Hindlimb muscle (tissue), 1 donor: ENCODE data around the gene FAM131C. TPM values are rescaled to one million over a fixed set of nuclear protein-coding genes. Genes with fewer than 3 reads are reported as not detected.
"Not testable (repeated sequence)": the region's sequence is repeated elsewhere in the genome, so short reads cannot be mapped to it uniquely, and the experiment has no call there.

Experiments used
- DNase-seq: peaks from one replicate; pipeline ENCODE4 v3.0.0-alpha.2; 2013
- polyA plus RNA-seq: library from polyadenylated mRNA; unstranded; fragments of 120-200 nt; gene quantifications from one replicate; pipeline ENCODE4 v1.2.1, GENCODE V29; 2013; ENCODE audit not compliant: insufficient read length

Gene FAM131C
- polyA plus RNA-seq, 1 donor: not detected

DNA sequence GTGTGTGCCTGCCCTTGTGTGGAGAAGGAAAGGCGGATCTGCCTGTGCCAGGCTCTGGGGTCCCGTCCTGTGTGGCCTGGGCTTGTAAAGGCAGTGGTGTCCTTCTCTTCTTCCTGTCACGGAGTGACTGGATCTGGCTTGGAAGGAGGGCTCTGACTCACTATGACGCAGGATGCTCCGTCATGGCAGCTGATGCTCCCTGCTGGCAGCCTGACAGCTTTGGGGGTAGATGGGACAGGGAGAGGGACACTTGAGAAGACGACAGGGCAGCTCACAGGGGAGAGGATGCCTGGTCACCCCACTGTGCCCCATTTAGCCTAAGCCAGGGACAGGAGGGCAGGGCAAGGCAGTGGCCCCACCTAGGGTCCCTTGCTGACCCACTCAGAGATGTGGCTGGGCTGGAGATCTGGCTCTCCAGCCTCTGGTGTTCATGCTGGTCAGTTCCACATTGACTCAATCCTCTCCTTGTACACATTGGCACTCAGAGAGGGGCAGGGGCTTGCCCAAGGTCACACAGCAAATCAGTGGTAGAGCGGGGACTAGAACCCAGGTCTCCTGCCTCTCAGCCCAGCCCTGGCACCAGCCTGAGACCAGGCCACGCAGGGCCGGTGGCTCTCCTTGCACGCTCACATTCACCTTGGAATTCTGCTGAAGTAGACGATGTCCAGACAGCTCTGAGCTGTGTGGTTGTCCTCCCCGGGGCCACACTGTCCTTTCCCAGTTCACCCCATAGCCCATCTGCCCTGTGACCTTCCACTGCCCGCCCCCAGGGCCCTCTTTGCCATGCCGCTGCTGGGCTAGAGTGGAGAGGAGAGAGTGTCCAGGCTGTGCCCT lies 2.8 kb upstream of the FAM131C start:
- DNase-seq: no peak

- no peak for DNase-seq
These were observed 2.0 kb upstream of the FAM131C start for GRCh38 chr1:16075337-16076030.

DNA sequence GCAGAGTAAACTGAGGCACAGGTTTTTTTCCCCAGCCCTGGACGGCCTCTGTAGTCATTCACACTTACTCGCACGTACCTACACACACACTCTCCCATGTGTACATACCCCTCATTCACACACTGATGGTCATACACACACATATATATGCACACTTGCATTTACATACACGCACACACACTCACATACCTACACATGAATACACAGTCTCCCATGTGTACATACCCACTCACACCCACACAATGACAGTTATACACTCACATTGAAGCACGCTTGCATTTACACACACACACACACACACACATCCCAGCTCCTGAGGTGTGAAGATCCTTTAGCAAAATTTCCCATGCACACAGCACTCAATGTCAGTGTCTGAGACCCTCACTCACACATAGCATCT lies 766 bp upstream of the FAM131C start:
- no peak for DNase-seq

- no peak for DNase-seq
These were observed 601 bp downstream of the FAM131C start for GRCh38 chr1:16072616-16073484.

DNA sequence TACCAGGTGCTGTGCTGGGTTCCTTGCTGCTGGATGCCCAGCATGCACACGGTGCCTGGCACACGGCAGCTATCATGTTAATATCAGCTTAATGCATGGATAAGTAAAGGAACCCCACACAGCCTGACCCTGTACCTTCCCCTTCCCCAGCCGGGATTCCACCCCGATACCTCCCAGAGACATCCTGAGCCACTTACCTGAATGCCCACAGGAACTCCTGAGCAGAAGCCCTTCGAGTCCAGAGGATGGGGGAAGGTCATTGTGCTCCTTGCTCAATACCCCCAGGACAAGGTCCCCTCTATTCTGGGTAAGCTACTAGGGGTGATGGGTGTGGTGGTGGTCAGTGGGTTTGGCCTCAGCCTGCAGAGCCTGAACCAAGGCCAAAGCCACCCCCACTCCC lies 1.4 kb downstream of the FAM131C start:
- no peak for DNase-seq

- DNase-seq: no peak
These were observed 1.8 kb downstream of the FAM131C start for GRCh38 chr1:16071614-16072013.

GRCh38 chr1:16070640-16071355 lies 2.7 kb downstream of the FAM131C start:
- DNase-seq: no peak

DNA sequence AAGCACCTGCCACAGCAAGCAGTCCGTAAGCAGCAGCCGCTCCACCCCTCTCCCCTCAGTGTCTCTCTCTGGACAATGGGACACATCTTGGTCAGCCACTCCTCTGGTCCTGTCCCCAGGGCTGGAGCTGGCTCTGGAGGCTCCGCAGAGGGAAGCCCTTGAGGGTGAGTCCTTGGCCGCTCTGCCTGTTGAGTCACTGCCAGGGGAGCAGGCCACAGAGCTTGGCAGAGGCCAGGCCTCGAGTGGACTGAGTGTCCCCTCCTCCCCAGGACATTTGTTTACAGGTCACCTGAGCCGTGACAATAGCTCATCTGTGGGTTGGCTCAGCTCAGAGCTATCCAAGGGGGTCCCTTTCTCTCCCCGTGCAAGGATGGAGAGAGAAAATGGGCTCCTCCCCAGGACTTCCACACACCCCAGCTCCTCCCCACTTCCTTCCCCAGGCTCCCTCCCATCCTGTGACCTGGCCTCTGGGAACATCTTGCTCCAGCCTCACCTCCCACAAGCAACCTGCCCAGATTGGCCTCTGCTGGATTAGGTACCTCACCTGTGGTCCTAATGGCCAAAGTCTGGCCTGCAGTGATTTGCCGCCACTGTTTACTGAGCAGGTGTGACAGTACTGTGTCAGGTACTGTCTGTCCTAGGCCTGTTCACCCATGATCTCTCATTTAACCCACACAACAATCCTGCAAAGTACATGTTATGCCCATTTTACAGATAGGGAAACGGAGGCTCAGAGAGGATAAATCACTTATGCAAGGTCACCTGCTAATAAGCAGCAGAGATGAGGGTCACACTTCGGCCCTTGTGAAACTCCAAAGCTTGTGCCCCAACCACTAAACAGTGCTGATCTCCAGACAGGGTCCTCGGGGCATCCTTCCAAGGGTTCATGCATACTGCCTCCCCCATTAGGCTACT lies 4.8 kb downstream of the FAM131C start:
- no peak for DNase-seq

DNA sequence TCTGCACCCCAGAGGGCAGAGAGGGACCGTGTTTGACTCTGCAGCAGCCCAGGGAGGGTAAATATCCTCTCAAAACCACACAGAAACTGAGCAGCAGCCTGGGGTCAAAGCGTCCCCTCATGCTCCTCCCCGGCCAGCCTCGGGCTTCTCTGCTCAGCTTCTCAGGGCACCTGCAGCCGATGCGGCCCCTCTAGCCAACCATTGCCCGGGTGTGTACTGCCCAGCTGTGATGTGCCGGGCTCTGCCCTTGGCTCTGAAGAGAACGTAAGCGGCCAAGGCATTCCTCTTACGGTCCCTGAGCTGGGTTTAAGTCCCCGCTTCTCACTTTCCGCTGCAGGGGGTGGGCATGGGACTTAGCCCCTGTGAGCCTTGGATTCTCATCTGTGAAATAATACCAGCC lies 5.5 kb downstream of the FAM131C start:
- DNase-seq: no peak

GRCh38 chr1:16067127-16067768 lies 6.2 kb downstream of the FAM131C start:
- DNase-seq: no peak

GRCh38 chr1:16066245-16066644 lies 7.2 kb downstream of the FAM131C start:
- DNase-seq: no peak

- no peak for DNase-seq
These were observed 8.2 kb downstream of the FAM131C start for GRCh38 chr1:16065269-16065576.

DNA sequence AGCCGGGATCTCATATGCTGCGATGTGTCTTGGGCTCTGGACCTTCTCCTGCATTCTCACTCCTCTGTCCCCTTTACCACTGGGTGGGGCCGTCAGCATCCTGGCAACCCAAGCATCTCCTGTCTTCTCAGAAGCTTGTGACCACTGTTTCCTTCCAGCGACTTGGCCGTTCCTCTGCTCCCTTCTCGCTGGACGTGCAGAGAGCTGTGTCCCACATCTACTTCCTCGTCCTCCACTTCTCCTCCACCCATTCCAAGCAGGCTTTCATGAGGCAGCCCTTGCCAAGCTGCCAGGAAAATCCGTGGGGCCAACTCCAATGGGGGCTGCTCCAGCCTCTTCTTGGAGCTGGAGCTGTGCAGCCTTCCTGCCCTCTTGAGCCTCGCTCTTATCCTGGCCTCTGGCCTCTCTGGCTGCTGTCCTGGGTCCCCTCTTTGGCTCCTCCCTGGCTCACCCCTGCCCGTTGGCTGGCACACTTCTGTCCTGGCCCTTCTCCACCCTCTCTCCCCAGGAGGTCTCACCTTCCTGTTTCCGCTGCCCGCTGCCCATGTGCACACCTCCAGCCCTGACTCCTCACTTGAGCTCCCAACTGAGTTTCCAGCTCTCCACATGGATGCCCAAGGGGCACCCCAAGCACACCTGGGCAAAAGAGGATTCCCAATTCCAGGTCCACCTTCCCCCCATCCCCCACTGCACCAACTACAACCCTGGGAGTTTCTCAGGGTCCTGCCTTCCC lies 8.7 kb downstream of the FAM131C start:
- DNase-seq: no peak

- no peak for DNase-seq
These were observed 9.5 kb downstream of the FAM131C start for GRCh38 chr1:16063921-16064320.

DNA sequence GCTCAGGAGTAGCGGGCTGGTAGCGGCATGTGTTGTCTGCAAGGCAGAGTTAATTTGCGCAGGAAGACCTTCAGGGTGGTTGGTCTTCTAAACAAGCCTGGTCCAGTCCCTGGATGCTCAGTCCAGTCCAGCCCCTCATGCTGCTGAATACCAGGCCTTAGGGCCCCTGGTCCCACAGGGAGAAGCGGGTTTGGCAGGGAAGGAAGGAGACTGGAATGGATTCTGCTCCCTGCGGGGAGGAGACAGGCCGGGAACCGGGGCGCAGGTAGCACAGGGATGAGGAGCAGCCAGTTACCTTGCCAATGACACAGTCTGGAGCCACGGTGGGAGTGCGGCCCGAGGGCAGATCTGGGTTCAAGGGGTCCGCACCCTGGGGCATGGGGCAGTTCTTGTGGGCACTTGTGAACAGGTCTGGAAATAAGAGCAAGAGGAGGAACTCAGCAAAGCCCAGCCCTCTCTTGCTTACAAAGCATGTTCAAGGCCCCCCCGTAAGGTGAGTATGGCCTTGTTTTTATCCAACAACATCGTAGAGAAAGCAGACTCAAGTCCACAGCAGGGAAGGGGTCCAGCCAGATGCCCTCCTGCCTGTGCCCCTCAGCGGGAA lies 10.1 kb downstream of the FAM131C start:
- no peak for DNase-seq

- not testable (repeated sequence) for DNase-seq
These were observed 10.8 kb downstream of the FAM131C start for GRCh38 chr1:16062687-16063075.

- not testable (repeated sequence) for DNase-seq
These were observed 11.3 kb downstream of the FAM131C start for GRCh38 chr1:16061989-16062686.

- no peak for DNase-seq
These were observed 12.2 kb downstream of the FAM131C start for GRCh38 chr1:16061266-16061665.
